HepG2 (cell line): Measurements from ENCODE around the gene SLC1A3. TPM values are rescaled to one million over a fixed set of nuclear protein-coding genes. Genes with fewer than 3 reads are reported as not detected.

Experiments used
- ATAC-seq: fragments of 200-7000 bp; cut with Tn5 transposase; 3 replicates; pipeline ENCODE4 v1.9.1; 2020; ENCODE audit warnings: mild to moderate bottlenecking, moderate library complexity
- BruUV-seq: library from RNA; stranded (reverse); fragments of 400-500 nt; replicated peaks from 2 replicates; lab custom pipeline; 2021; lab: Mats Ljungman, UMichigan
- CTCF ChIA-PET: fragments of 300-600 bp; formaldehyde crosslinking; extraction: SDS; loops from one replicate; lab custom pipeline; 2021; ENCODE audit warnings: low total read pairs, inconsistent platforms, low intra/inter-chr PET ratio; lab: Yijun Ruan, JAX
- POLR2A ChIA-PET: fragments of 350-600 bp; sonication (Branson Sonifier 250); formaldehyde crosslinking; loops from one replicate; lab custom pipeline; 2020; ENCODE audit warnings: antibody characterized with exemption, inconsistent platforms; lab: Yijun Ruan, JAX
- DNase-seq: peaks from one replicate; pipeline ENCODE4 v3.0.0-alpha.2; 2015; ENCODE audit warnings: low spot score
- FAIRE-seq: peaks from 3 replicates; lab custom pipeline; 2011; peaks lifted over from hg19 to GRCh38; lab: Jason Lieb, UNC
- H2AFZ ChIP-seq: one replicate; pipeline ENCODE4 v1.6.1; 2011; ENCODE audit warnings: low read length, inconsistent platforms
- H3K27ac ChIP-seq: fragments of 300-600 bp; 3 replicates; pipeline ENCODE4 v1.8.0; 2011; ENCODE audit warnings: mixed run types, mild to moderate bottlenecking, mixed read lengths, low read length, inconsistent platforms; ENCODE audit not compliant: insufficient read depth; ENCODE audit errors: extremely low read length
- H3K27me3 ChIP-seq, 2 experiments: fragments of 200-600 bp in 1 of 2; 2 replicates in 1 of 2; 3 replicates in 1 of 2; pipeline versions ENCODE4 v1.6.0 to v1.8.0; 2011; ENCODE audit warnings: low read length in 2 of 2, mild to moderate bottlenecking in 2 of 2, moderate library complexity in 2 of 2, inconsistent platforms in 1 of 2; ENCODE audit not compliant: insufficient read depth in 2 of 2, control insufficient read depth in 1 of 2
- H3K36me3 ChIP-seq, 2 experiments: fragments of 200-600 bp in 1 of 2; replicated peaks in 1 of 2; 2 replicates in 1 of 2; 3 replicates in 1 of 2; pipeline versions ENCODE4 v1.5.1 to v1.8.0; 2011; ENCODE audit warnings: low read length in 2 of 2, inconsistent platforms in 1 of 2; ENCODE audit not compliant: insufficient read depth in 2 of 2, control insufficient read depth in 1 of 2
- H3K4me1 ChIP-seq: 2 replicates; pipeline ENCODE4 v1.5.1; 2012; ENCODE audit warnings: low read length, inconsistent platforms; ENCODE audit not compliant: insufficient read depth
- H3K4me2 ChIP-seq: 2 replicates; pipeline ENCODE4 v1.6.0; 2011; ENCODE audit warnings: low read depth, low read length, inconsistent platforms
- H3K4me3 ChIP-seq, 3 experiments: fragments of 200-600 bp in 1 of 3; sonication (generic), shearing (Covaris generic) in 1 of 3; replicated peaks in 1 of 3; 2 replicates each; pipeline ENCODE4 v1.5.1; 2011 to 2016; ENCODE audit warnings: low read length in 3 of 3, inconsistent platforms in 2 of 3, low read depth in 2 of 3, mild to moderate bottlenecking in 2 of 3, control low read depth in 1 of 3, mixed read lengths in 1 of 3; ENCODE audit not compliant: insufficient read depth in 1 of 3
- H3K79me2 ChIP-seq: one replicate; pipeline ENCODE4 v1.6.1; 2011; ENCODE audit warnings: low read length, inconsistent platforms; ENCODE audit not compliant: insufficient read depth
- H3K9ac ChIP-seq: 2 replicates; pipeline ENCODE4 v1.6.0; 2011; ENCODE audit warnings: mild to moderate bottlenecking, low read depth, low read length, inconsistent platforms; ENCODE audit not compliant: insufficient read depth
- H3K9me3 ChIP-seq: 2 replicates; pipeline ENCODE4 v1.5.1; 2012; ENCODE audit warnings: mild to moderate bottlenecking, low read length
- H4K20me1 ChIP-seq: 2 replicates; pipeline ENCODE4 v1.6.0; 2011; ENCODE audit warnings: inconsistent platforms, mild to moderate bottlenecking, low read length, moderate library complexity; ENCODE audit not compliant: insufficient read depth
- CEBPB ChIP-seq: IDR thresholded peaks from 2 replicates; pipeline ENCODE4 v1.6.1; 2011; ENCODE audit warnings: low read depth, low read length, improper control_type of control experiment, borderline replicate concordance
- ONECUT2 ChIP-seq: sonication (generic); formaldehyde crosslinking; IDR thresholded peaks from 2 replicates; pipeline ENCODE4 v1.4.0; 2020; ENCODE audit warnings: missing genetic modification reagents
- PHB2 ChIP-seq: fragments of 450-650 bp; IDR thresholded peaks from 2 replicates; pipeline ENCODE4 v1.6.1; 2018; ENCODE audit not compliant: partially characterized antibody
- ZNF34 ChIP-seq: sonication (generic); formaldehyde crosslinking; IDR thresholded peaks from 2 replicates; pipeline ENCODE4 v1.4.0; 2020; ENCODE audit warnings: mild to moderate bottlenecking, missing genetic modification reagents, borderline replicate concordance
- WGBS: methylation state at CpG from one replicate; pipeline ENCODE4 v1.1.6; 2017; ENCODE audit warnings: low lambda C conversion rate; 5-methylcytosine and 5-hydroxymethylcytosine counted together
- in situ Hi-C: cut with HindIII; loops from 2 replicates; pipeline ENCODE4 v1.10.0; 2017; ENCODE audit warnings: low pct_unique_long_range_greater_than_20kb; ENCODE audit not compliant: extremely low pct_ligation_motif_present
- intact Hi-C: fragments of 100-400 bp; cut with micrococcal nuclease; formaldehyde crosslinking; loops from one replicate; pipeline ENCODE4 v1.10.0; 2022; ENCODE audit not compliant: unreplicated experiment
- polyA plus RNA-seq, 8 experiments: library from polyadenylated mRNA; depleted of rRNA in 3 of 8; stranded (reverse) in 7 of 8; unstranded in 1 of 8; fragments of >200 nt; fragmentation: Illumina TruSeq in 4 of 8; extraction: Trizol in 4 of 8; gene quantifications; 2 replicates each; pipeline versions ENCODE4 v1.2.1 to v1.2.3, GENCODE V29; 2011 to 2016; ENCODE audit warnings: low read depth in 4 of 8, missing spikeins in 1 of 8, mixed read lengths in 1 of 8; ENCODE audit not compliant: insufficient read depth in 1 of 8
- total RNA-seq, 5 experiments: library from RNA; depleted of rRNA; stranded (reverse); fragments of >200 nt; fragmentation: Illumina TruSeq; extraction: Trizol; gene quantifications; 2 replicates each; pipeline ENCODE4 v1.2.3, GENCODE V29; 2016; ENCODE audit warnings: low read depth in 1 of 5
- TF ChIP-seq, protein P1 (sequence below): sonication (generic); formaldehyde crosslinking; IDR thresholded peaks from 2 replicates; pipeline ENCODE4 v1.9.0; 2021; ENCODE audit warnings: missing genetic modification reagents, borderline replicate concordance

SLC1A3 gene
- total and polyA plus RNA-seq, 2 of the 13 experiments (the other 11 are each of a cell fraction or from before 2014, with no cell fraction given) = 0.09 TPM; not detected in 1

DNA sequence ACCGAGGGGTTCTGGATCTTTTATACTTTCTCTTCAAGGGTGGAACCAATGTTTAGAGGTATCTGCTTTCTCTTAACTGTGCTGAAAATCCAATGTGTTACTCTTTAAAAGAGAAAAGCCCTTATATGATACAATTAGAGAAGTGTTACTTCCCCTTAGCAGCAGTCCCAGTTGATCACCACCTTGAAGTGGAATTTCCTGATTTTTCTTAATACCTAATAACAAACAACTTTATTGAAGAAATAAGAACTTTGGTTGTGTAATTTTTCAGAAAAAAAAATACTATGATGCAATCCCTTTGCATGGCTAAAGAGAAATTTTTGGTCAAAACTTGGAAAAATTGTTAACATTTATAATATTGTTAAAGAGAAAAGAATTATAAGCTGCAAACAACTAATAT is 24.7 kb downstream of the SLC1A3 start:
- H3K36me3 ChIP-seq = no peaks in the 10 kb centered on the region
- no peak overlapping the region for H3K4me2 ChIP-seq
- no peaks in the 10 kb centered on the region; a peak in 1 of 5 replicates for H3K27me3 ChIP-seq
- no peaks in the 10 kb centered on the region for H3K4me1 ChIP-seq
- ChIA-PET CTCF (no interaction called here), POLR2A (no interaction called here)
- TF ChIP-seq PHB2 = no peak
- TF ChIP-seq CEBPB = peak; percentile 43; the same call in 1 of the 2 replicates
- TF ChIP-seq ZNF34 (CRISPR knock-in tag) = no peak
- no peak for TF ChIP-seq ONECUT2 (CRISPR knock-in tag)
- TF ChIP-seq, protein P1, sequence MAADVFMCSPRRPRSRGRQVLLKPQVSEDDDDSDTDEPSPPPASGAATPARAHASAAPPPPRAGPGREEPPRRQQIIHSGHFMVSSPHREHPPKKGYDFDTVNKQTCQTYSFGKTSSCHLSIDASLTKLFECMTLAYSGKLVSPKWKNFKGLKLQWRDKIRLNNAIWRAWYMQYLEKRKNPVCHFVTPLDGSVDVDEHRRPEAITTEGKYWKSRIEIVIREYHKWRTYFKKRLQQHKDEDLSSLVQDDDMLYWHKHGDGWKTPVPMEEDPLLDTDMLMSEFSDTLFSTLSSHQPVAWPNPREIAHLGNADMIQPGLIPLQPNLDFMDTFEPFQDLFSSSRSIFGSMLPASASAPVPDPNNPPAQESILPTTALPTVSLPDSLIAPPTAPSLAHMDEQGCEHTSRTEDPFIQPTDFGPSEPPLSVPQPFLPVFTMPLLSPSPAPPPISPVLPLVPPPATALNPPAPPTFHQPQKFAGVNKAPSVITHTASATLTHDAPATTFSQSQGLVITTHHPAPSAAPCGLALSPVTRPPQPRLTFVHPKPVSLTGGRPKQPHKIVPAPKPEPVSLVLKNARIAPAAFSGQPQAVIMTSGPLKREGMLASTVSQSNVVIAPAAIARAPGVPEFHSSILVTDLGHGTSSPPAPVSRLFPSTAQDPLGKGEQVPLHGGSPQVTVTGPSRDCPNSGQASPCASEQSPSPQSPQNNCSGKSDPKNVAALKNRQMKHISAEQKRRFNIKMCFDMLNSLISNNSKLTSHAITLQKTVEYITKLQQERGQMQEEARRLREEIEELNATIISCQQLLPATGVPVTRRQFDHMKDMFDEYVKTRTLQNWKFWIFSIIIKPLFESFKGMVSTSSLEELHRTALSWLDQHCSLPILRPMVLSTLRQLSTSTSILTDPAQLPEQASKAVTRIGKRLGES (CRISPR knock-in tag) = no peak
- in situ Hi-C loops (no loop called here), intact Hi-C loops (no loop called here)
- no peak for ATAC-seq
- no peak overlapping the region for H2AFZ ChIP-seq
- no peaks in the 10 kb centered on the region for H3K9me3 ChIP-seq
- H3K27ac ChIP-seq = no peak overlapping the region
- H3K9ac ChIP-seq = no peak overlapping the region
- no peak for FAIRE-seq
- no peaks in the 10 kb centered on the region for H4K20me1 ChIP-seq
- BruUV-seq = no TSS peak
- H3K4me3 ChIP-seq = no peak overlapping the region
- no peak for DNase-seq
- no peaks in the 10 kb centered on the region for H3K79me2 ChIP-seq
- 8% methylated on average over 1 of the region's 1 CpG for WGBS
